ENCODE results near the gene TMPRSS5. TPM values are rescaled to one million over a fixed set of nuclear protein-coding genes. Genes with fewer than 3 reads are reported as not detected.

Gene TMPRSS5
- 1.3 TPM for total RNA-seq (ENCODE audit: unreplicated experiment)
- long read RNA-seq, partial matches to known transcripts: 0 of 1 reads
- long read RNA-seq, other reads (novel, unspliced or antisense): 1 of 1 reads

- Mint-ChIP-seq H3K4me1 (ENCODE audit: low read depth, unreplicated experiment) (peaks cover 4% of the 10 kb centered on the region), H3K36me3 (ENCODE audit: unreplicated experiment) (peaks cover 21% of the 10 kb centered on the region), H3K9me3 (ENCODE audit: unreplicated experiment) (peaks cover 2% of the 10 kb centered on the region), H3K27ac (ENCODE audit: unreplicated experiment) (no peak within 1 kb of the TSS), H3K27me3 (ENCODE audit: unreplicated experiment) (peaks cover 1% of the 10 kb centered on the region), H3K4me3 (ENCODE audit: unreplicated experiment) (no peak within 1 kb of the TSS)
- no peak for TF ChIP-seq CTCF (IDR thresholded peaks at IDR 0.05; ENCODE audit: partially characterized antibody, unreplicated experiment)
- no peak for DNase-seq
Observed at GRCh38 chr11:113705871-113706655, at the start of gene TMPRSS5. Gene TMPRSS5, minus strand, starts transcription at chr11:113706308. Its CDS starts 84 bp downstream, at chr11:113706224.

- Mint-ChIP-seq H3K9me3 (ENCODE audit: unreplicated experiment) (no peaks in the 10 kb centered on the region), H3K27me3 (ENCODE audit: unreplicated experiment) (no peaks in the 10 kb centered on the region), H3K27ac (ENCODE audit: unreplicated experiment) (no peak overlapping the region), H3K36me3 (ENCODE audit: unreplicated experiment) (peaks cover 8% of the 10 kb centered on the region), H3K4me1 (ENCODE audit: low read depth, unreplicated experiment) (no peaks in the 10 kb centered on the region), H3K4me3 (ENCODE audit: unreplicated experiment) (no peak overlapping the region)
- TF ChIP-seq CTCF (IDR thresholded peaks at IDR 0.05; ENCODE audit: partially characterized antibody, unreplicated experiment): no peak
- DNase-seq: no peak
Observed at GRCh38 chr11:113752932-113753331, 46.8 kb upstream of the TMPRSS5 start.

GRCh38 chr11:113736323-113736722, 30.2 kb upstream of the TMPRSS5 start:
- Mint-ChIP-seq H3K27me3 (ENCODE audit: unreplicated experiment) (no peaks in the 10 kb centered on the region), H3K4me3 (ENCODE audit: unreplicated experiment) (no peak overlapping the region), H3K9me3 (ENCODE audit: unreplicated experiment) (no peaks in the 10 kb centered on the region), H3K27ac (ENCODE audit: unreplicated experiment) (no peak overlapping the region), H3K4me1 (ENCODE audit: low read depth, unreplicated experiment) (no peaks in the 10 kb centered on the region), H3K36me3 (ENCODE audit: unreplicated experiment) (no peaks in the 10 kb centered on the region)
- DNase-seq: no peak
- TF ChIP-seq CTCF (IDR thresholded peaks at IDR 0.05; ENCODE audit: partially characterized antibody, unreplicated experiment): no peak

GRCh38 chr11:113732092-113732491, 26.0 kb upstream of the TMPRSS5 start:
- H3K4me1 Mint-ChIP-seq (ENCODE audit: low read depth, unreplicated experiment): peaks cover 7% of the 10 kb centered on the region
- DNase-seq: no peak
- H3K4me3 Mint-ChIP-seq (ENCODE audit: unreplicated experiment): no peak overlapping the region
- H3K27ac Mint-ChIP-seq (ENCODE audit: unreplicated experiment): no peak overlapping the region
- no peaks in the 10 kb centered on the region for H3K9me3 Mint-ChIP-seq (ENCODE audit: unreplicated experiment)
- no peaks in the 10 kb centered on the region for H3K27me3 Mint-ChIP-seq (ENCODE audit: unreplicated experiment)
- no peaks in the 10 kb centered on the region for H3K36me3 Mint-ChIP-seq (ENCODE audit: unreplicated experiment)
- TF ChIP-seq CTCF (IDR thresholded peaks at IDR 0.05; ENCODE audit: partially characterized antibody, unreplicated experiment): no peak
